ENCODE measurements around the gene MRPS24.

Gene MRPS24

DNA sequence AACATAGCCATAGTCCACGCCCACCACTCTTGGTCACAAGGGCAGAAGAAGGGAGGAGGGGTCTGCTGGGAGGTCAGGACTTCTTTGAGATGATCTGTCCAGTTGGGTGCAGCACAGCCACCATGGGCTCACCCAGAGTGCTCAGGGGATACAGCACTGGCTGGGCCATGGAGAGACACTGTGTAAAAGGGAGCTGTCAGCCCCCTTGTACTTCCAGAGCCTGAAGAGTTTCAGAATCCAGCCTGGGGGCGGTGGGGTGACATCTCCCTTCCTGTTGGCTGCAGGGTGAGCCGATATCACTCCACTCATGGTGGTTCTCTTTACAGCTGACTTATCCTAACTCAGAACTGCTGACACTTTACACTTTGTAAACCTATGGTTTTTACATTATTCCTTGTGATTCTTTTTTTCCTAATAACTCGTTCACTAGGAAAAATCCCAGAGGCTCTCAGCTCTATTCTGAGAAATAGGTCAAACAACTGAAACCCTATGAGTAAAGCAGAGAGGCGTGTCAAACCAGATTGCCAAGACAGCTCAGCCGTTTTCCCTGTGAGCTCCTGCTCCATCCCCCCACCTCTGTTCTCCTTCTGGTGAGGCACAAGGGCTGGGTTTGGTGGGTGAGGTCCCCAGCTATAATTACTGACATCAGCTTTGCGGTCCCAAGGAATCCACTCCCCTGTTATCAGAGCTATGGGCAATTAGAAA, 3.2 kb upstream of the MRPS24 start:
- Histone ChIP-seq H3K36me3 (ENCODE audit: insufficient read depth, low read length) (peaks cover 33% of the 10 kb centered on the region), H3K4me2 (ENCODE audit: insufficient read depth, low read length) (no peak overlapping the region), H3K9ac (ENCODE audit: low read depth, low read length) (no peak overlapping the region), H3K4me1 (ENCODE audit: insufficient read depth, low read length) (peaks cover 24% of the 10 kb centered on the region), H3K9me3 (ENCODE audit: insufficient read depth, low read length, severe bottlenecking) (no peaks in the 10 kb centered on the region), H3K27me3 (ENCODE audit: insufficient read depth, low read length, poor library complexity) (no peaks in the 10 kb centered on the region), H3K79me2 (ENCODE audit: insufficient read depth, low read length) (peaks cover 13% of the 10 kb centered on the region), H4K20me1 (ENCODE audit: insufficient read depth, low read length) (0 out of 2 replicates have a peak, but pooled peaks cover 4% of the 10 kb centered on the region), H3K27ac (ENCODE audit: low read length) (no peak overlapping the region), H3K4me3 (ENCODE audit: low read depth in 1 of 2, low read length in 2 of 2) (no peak overlapping the region), H2AFZ (ENCODE audit: low read depth, low read length) (no peak overlapping the region)
- TF ChIP-seq, protein P1, sequence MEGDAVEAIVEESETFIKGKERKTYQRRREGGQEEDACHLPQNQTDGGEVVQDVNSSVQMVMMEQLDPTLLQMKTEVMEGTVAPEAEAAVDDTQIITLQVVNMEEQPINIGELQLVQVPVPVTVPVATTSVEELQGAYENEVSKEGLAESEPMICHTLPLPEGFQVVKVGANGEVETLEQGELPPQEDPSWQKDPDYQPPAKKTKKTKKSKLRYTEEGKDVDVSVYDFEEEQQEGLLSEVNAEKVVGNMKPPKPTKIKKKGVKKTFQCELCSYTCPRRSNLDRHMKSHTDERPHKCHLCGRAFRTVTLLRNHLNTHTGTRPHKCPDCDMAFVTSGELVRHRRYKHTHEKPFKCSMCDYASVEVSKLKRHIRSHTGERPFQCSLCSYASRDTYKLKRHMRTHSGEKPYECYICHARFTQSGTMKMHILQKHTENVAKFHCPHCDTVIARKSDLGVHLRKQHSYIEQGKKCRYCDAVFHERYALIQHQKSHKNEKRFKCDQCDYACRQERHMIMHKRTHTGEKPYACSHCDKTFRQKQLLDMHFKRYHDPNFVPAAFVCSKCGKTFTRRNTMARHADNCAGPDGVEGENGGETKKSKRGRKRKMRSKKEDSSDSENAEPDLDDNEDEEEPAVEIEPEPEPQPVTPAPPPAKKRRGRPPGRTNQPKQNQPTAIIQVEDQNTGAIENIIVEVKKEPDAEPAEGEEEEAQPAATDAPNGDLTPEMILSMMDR (IDR thresholded peaks at IDR 0.05; ENCODE audit: borderline replicate concordance, extremely low read depth, low read length, poor library complexity, severe bottlenecking) = no peak
- TF ChIP-seq EZH2 (IDR thresholded peaks at IDR 0.05; ENCODE audit: borderline replicate concordance, low read depth, low read length, severe bottlenecking) = no peak
- DNase-seq = no peak
- no peak for ATAC-seq (ENCODE audit: insufficient read depth, low read depth)

DNA sequence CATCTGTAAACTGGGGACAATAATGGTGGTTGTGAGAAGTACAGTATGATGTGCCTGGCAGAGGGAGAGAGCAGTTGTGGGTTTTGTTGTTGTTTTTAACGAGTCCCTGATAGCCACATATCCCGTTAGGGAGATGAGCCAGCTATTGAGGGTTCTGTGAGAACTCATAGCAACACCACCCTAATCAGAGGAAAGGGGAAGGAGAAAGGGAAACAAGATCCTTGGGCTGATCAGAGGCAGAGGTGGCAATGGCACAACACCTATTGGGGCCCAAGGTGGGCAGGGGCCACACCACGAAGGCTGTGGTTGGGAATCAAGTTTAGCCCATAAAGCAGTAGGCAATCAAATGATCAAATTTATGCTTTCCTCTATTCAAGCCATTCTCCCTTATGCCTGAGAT, 1.7 kb upstream of the MRPS24 start:
- Histone ChIP-seq H4K20me1 (ENCODE audit: insufficient read depth, low read length) (0 out of 2 replicates have a peak, but pooled peaks cover 4% of the 10 kb centered on the region), H3K27me3 (ENCODE audit: insufficient read depth, low read length, poor library complexity) (no peaks in the 10 kb centered on the region), H3K9me3 (ENCODE audit: insufficient read depth, low read length, severe bottlenecking) (no peaks in the 10 kb centered on the region), H2AFZ (ENCODE audit: low read depth, low read length) (no peak overlapping the region), H3K9ac (ENCODE audit: low read depth, low read length) (no peak overlapping the region), H3K4me2 (ENCODE audit: insufficient read depth, low read length) (no peak overlapping the region), H3K79me2 (ENCODE audit: insufficient read depth, low read length) (peaks cover 13% of the 10 kb centered on the region), H3K27ac (ENCODE audit: low read length) (no peak overlapping the region), H3K36me3 (ENCODE audit: insufficient read depth, low read length) (peaks cover 31% of the 10 kb centered on the region), H3K4me1 (ENCODE audit: insufficient read depth, low read length) (peaks cover 24% of the 10 kb centered on the region), H3K4me3 (ENCODE audit: low read depth in 1 of 2, low read length in 2 of 2) (no peak overlapping the region)
- DNase-seq (no peak), ATAC-seq (ENCODE audit: insufficient read depth, low read depth) (no peak)
- TF ChIP-seq, protein P1 (IDR thresholded peaks at IDR 0.05; ENCODE audit: borderline replicate concordance, extremely low read depth, low read length, poor library complexity, severe bottlenecking) = no peak
- TF ChIP-seq EZH2 (IDR thresholded peaks at IDR 0.05; ENCODE audit: borderline replicate concordance, low read depth, low read length, severe bottlenecking) = no peak

DNA sequence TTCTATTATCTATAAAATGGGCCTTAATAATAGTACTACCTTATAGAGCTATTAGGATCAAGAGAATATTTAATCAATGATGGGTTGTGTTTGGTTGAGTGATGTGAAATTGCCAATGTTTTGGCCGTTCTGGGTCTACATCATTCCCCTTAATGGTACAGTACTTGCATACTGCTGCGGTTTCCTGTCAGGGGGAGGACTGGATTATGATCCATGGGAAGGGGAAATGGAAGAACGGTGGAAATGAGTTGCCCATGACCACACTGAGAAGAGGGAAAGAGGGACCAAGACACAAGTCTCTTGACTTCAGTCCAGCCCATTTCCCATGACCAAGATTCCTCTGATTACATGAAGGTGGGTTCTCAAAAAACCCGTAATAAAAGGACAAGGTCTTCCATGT, 999 bp upstream of the MRPS24 start:
- H3K27me3 ChIP-seq (ENCODE audit: insufficient read depth, low read length, poor library complexity) = no peaks in the 10 kb centered on the region
- H3K9me3 ChIP-seq (ENCODE audit: insufficient read depth, low read length, severe bottlenecking) = no peaks in the 10 kb centered on the region
- no peak overlapping the region for H3K27ac ChIP-seq (ENCODE audit: low read length)
- H3K4me3 ChIP-seq (ENCODE audit: low read depth in 1 of 2, low read length in 2 of 2) = peak overlapping the region in 1 of 2 experiments; percentile 97; a peak in 2 of 4 replicates
- ATAC-seq (ENCODE audit: insufficient read depth, low read depth) = no peak
- DNase-seq = no peak
- peaks cover 28% of the 10 kb centered on the region for H3K36me3 ChIP-seq (ENCODE audit: insufficient read depth, low read length)
- peak overlapping the region; percentile 97 for H3K4me2 ChIP-seq (ENCODE audit: insufficient read depth, low read length)
- H3K79me2 ChIP-seq (ENCODE audit: insufficient read depth, low read length) = peaks cover 13% of the 10 kb centered on the region
- TF ChIP-seq, protein P1 (IDR thresholded peaks at IDR 0.05; ENCODE audit: borderline replicate concordance, extremely low read depth, low read length, poor library complexity, severe bottlenecking) = no peak
- TF ChIP-seq EZH2 (IDR thresholded peaks at IDR 0.05; ENCODE audit: borderline replicate concordance, low read depth, low read length, severe bottlenecking) = no peak
- peak overlapping the region; percentile 60 for H3K9ac ChIP-seq (ENCODE audit: low read depth, low read length)
- peak overlapping the region; percentile 81; the same call in 1 of the 2 replicates for H2AFZ ChIP-seq (ENCODE audit: low read depth, low read length)
- peaks cover 24% of the 10 kb centered on the region for H3K4me1 ChIP-seq (ENCODE audit: insufficient read depth, low read length)
- H4K20me1 ChIP-seq (ENCODE audit: insufficient read depth, low read length) = 0 out of 2 replicates have a peak, but pooled peaks cover 4% of the 10 kb centered on the region
